IPS-18a (cell line): ENCODE data around the gene SH2B3.

ENCODE experiments used
- H3K27ac ChIP-seq: one replicate; pipeline ENCODE4 v1.5.1; 2013; ENCODE audit warnings: low read length
- H3K27me3 ChIP-seq: one replicate; pipeline ENCODE4 v1.6.1; 2013; ENCODE audit warnings: mild to moderate bottlenecking, low read length; ENCODE audit not compliant: control insufficient read depth, insufficient read depth
- H3K36me3 ChIP-seq: one replicate; pipeline ENCODE4 v1.6.1; 2013; ENCODE audit warnings: low read depth, low read length; ENCODE audit not compliant: control insufficient read depth
- H3K4me1 ChIP-seq: one replicate; pipeline ENCODE4 v1.6.1; 2013; ENCODE audit warnings: low read depth, low read length; ENCODE audit not compliant: control insufficient read depth
- H3K4me3 ChIP-seq: one replicate; pipeline ENCODE4 v1.5.1; 2013; ENCODE audit warnings: low read length
- H3K9ac ChIP-seq: one replicate; pipeline ENCODE4 v1.6.1; 2013; ENCODE audit warnings: mild to moderate bottlenecking, low read length, moderate library complexity
- H3K9me3 ChIP-seq: one replicate; pipeline ENCODE4 v1.6.1; 2013; ENCODE audit warnings: low read depth, low read length; ENCODE audit not compliant: control insufficient read depth

SH2B3 gene

DNA sequence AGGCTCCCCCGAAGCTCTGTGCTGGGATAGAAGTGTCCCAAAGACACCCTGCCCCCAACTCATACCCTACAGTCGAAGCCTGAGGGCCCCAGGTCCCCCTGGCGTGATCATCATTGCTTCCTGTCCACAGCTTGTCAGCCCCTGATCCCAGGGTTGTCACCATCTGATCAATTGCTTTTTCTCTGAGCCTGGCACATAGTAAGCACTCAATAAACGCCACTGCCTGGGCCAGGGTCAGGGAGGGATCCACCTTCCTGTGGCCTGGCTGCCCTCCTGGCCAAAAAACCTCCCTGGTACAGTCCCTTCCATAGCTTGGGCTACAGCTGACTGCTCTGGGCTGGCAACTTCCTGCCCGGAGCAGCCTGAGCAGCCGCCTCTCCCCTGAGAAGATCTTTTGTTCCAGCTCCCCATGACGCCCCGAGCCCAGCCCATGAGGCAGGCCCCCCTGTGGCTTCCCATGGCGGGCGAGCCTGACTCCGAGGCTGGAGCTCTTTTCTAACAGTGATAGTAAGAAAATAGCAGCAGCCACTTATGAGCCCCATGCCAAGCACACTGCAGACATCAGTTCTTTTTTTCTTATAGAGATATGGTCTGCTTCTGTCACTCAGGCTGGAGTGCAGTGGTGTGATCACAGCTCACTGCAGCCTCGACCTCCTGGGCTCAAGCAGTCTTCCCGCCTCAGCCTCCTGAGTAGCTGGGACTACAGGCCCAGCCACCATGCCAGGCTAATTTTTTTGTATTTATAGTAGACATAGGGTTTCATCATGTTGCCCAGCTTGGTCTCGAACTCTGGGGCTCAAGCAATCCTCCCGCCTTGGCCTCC, 6.5 kb downstream of the SH2B3 start:
- no peak overlapping the region for H3K27ac ChIP-seq
- no peaks in the 10 kb centered on the region for H3K27me3 ChIP-seq
- peak overlapping the region; percentile 2 for H3K9ac ChIP-seq
- no peaks in the 10 kb centered on the region for H3K36me3 ChIP-seq
- no peak overlapping the region for H3K4me3 ChIP-seq
- peaks cover 37% of the 10 kb centered on the region for H3K4me1 ChIP-seq
- no peaks in the 10 kb centered on the region for H3K9me3 ChIP-seq

GRCh38 chr12:111412830-111413441, 7.2 kb downstream of the SH2B3 start:
- H3K4me1 ChIP-seq: peaks cover 30% of the 10 kb centered on the region
- no peak overlapping the region for H3K9ac ChIP-seq
- no peaks in the 10 kb centered on the region for H3K27me3 ChIP-seq
- H3K4me3 ChIP-seq: no peak overlapping the region
- H3K27ac ChIP-seq: no peak overlapping the region
- H3K9me3 ChIP-seq: no peaks in the 10 kb centered on the region
- no peaks in the 10 kb centered on the region for H3K36me3 ChIP-seq

GRCh38 chr12:111413442-111414086, 7.8 kb downstream of the SH2B3 start:
- Histone ChIP-seq H3K9me3 (no peaks in the 10 kb centered on the region), H3K36me3 (no peaks in the 10 kb centered on the region), H3K4me3 (no peak overlapping the region), H3K4me1 (peaks cover 29% of the 10 kb centered on the region), H3K27ac (no peak overlapping the region), H3K27me3 (no peaks in the 10 kb centered on the region), H3K9ac (no peak overlapping the region)

- no peak overlapping the region for H3K27ac ChIP-seq
- H3K4me3 ChIP-seq: no peak overlapping the region
- no peaks in the 10 kb centered on the region for H3K27me3 ChIP-seq
- no peaks in the 10 kb centered on the region for H3K9me3 ChIP-seq
- peaks cover 5% of the 10 kb centered on the region for H3K36me3 ChIP-seq
- H3K9ac ChIP-seq: no peak overlapping the region
- H3K4me1 ChIP-seq: peaks cover 29% of the 10 kb centered on the region
These were observed 9.1 kb downstream of the SH2B3 start for GRCh38 chr12:111414711-111415252.

DNA sequence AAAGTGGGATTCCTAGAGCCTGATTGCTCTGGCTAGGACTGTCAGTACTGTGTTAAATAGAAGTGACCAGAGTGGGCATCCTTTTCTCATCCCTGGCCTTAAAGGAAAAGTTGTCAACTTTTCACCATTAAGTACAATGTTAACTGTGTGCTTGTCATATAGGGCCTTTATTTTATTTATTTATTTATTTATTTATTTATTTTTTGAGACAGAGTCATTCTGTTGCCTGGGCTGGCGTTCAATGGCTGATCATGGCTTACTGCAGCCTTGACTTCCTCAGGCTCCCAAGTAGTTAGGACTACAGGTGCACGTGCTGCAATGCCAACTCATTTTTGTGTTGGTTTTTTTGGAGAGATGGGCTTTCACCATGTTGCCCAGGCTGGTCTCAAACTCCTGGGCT, 11.6 kb downstream of the SH2B3 start:
- Histone ChIP-seq H3K9me3 (no peaks in the 10 kb centered on the region), H3K9ac (no peak overlapping the region), H3K27me3 (no peaks in the 10 kb centered on the region), H3K4me1 (peaks cover 18% of the 10 kb centered on the region), H3K4me3 (no peak overlapping the region), H3K27ac (no peak overlapping the region), H3K36me3 (peaks cover 6% of the 10 kb centered on the region)

- Histone ChIP-seq H3K9ac (no peak overlapping the region), H3K9me3 (no peaks in the 10 kb centered on the region), H3K4me1 (peaks cover 15% of the 10 kb centered on the region), H3K27me3 (no peaks in the 10 kb centered on the region), H3K4me3 (no peak overlapping the region), H3K27ac (no peak overlapping the region), H3K36me3 (peaks cover 6% of the 10 kb centered on the region)
These were observed 12.3 kb downstream of the SH2B3 start for GRCh38 chr12:111417784-111418593.

DNA sequence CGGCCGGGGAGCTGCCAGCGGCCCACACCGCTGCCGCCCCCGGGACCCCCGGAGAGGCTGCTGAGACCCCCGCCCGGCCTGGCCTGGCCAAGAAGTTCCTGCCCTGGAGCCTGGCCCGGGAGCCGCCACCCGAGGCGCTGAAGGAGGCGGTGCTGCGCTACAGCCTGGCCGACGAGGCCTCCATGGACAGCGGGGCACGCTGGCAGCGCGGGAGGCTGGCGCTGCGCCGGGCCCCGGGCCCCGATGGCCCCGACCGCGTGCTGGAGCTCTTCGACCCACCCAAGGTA, 12.8 kb downstream of the SH2B3 start:
- H3K4me1 ChIP-seq: peaks cover 10% of the 10 kb centered on the region
- no peaks in the 10 kb centered on the region for H3K9me3 ChIP-seq
- H3K27me3 ChIP-seq: no peaks in the 10 kb centered on the region
- no peak overlapping the region for H3K4me3 ChIP-seq
- no peak overlapping the region for H3K27ac ChIP-seq
- H3K9ac ChIP-seq: no peak overlapping the region
- H3K36me3 ChIP-seq: peaks cover 6% of the 10 kb centered on the region

GRCh38 chr12:111419784-111420183, 14.1 kb downstream of the SH2B3 start:
- H3K36me3 ChIP-seq: peaks cover 6% of the 10 kb centered on the region
- H3K9me3 ChIP-seq: no peaks in the 10 kb centered on the region
- no peak overlapping the region for H3K27ac ChIP-seq
- no peak overlapping the region for H3K4me3 ChIP-seq
- H3K4me1 ChIP-seq: peaks cover 13% of the 10 kb centered on the region
- no peak overlapping the region for H3K9ac ChIP-seq
- H3K27me3 ChIP-seq: no peaks in the 10 kb centered on the region

DNA sequence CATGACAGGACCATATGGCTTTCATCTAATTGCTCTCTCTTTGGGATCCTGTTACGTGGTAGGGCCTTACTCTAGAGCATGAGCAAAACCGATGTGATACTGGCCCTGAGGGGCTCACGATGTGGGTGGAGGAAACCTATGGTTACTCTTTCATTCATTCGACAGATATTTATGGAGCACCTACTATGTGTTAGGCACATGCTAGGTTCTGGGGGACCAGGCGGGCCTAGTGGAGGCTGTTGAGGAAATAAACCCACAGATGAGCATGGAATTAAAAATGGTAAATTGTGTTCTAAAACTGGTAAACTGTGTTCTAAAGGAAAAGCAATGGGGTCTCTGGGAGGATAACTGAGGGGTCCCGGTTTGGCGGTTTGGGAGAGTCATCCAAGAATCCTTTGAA, 14.8 kb downstream of the SH2B3 start:
- no peak overlapping the region for H3K4me3 ChIP-seq

GRCh38 chr12:111424189-111424792, 18.6 kb downstream of the SH2B3 start:
- Histone ChIP-seq H3K27ac (no peak overlapping the region), H3K9ac (no peak overlapping the region), H3K36me3 (peaks cover 9% of the 10 kb centered on the region), H3K9me3 (no peaks in the 10 kb centered on the region), H3K27me3 (no peaks in the 10 kb centered on the region), H3K4me3 (no peak overlapping the region), H3K4me1 (peaks cover 13% of the 10 kb centered on the region)

More for the DNA sequence above, 14.8 kb downstream of the SH2B3 start:
- Histone ChIP-seq H3K36me3 (peaks cover 6% of the 10 kb centered on the region), H3K9me3 (no peaks in the 10 kb centered on the region), H3K27ac (no peak overlapping the region), H3K4me1 (peaks cover 13% of the 10 kb centered on the region), H3K9ac (no peak overlapping the region), H3K27me3 (no peaks in the 10 kb centered on the region)

DNA sequence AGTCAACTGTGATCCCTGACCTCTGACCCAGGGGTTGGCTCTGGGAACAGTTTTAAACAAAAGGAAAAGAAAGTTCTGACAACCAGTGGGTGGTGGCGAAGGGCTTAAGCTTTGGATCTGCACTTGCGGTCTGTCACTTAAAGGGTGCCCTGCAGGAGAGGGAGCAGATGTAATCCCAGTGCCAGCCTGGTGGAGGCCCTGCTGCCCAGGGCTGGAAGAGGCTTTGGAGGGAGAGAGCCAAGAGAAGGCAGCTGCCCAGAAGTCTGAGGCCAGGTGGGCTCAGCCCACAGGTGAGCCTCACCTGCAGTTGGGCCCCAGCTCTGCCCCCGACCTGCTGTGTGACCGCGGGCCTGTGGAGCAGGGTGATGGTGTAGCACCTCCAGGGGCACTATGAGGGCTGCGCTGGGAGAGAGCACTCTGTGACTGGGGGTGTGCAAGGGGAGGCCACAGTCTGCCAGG, 19.1 kb downstream of the SH2B3 start:
- Histone ChIP-seq H3K4me1 (peaks cover 13% of the 10 kb centered on the region), H3K9me3 (no peaks in the 10 kb centered on the region)

More for the DNA sequence above, 19.1 kb downstream of the SH2B3 start:
- H3K36me3 ChIP-seq: peaks cover 3% of the 10 kb centered on the region
- no peak overlapping the region for H3K27ac ChIP-seq
- no peaks in the 10 kb centered on the region for H3K27me3 ChIP-seq
- no peak overlapping the region for H3K9ac ChIP-seq
- no peak overlapping the region for H3K4me3 ChIP-seq
